ENCODE data around the gene ARHGAP26. TPM values are rescaled to one million over a fixed set of nuclear protein-coding genes. Genes with fewer than 3 reads are reported as not detected.

The ARHGAP26 gene
- total RNA-seq, 1 experiment from 2014 or later = 11.8 TPM

GRCh38 chr5:143134900-143135299 is 364.7 kb downstream of the ARHGAP26 start:
- in situ Hi-C loops (cut with HindIII; ENCODE audit: low pct_unique_long_range_greater_than_20kb, low sequenced_read_pairs) = no loop called here
- DNase-seq (ENCODE audit: low read depth, low spot score) = no peak

DNA sequence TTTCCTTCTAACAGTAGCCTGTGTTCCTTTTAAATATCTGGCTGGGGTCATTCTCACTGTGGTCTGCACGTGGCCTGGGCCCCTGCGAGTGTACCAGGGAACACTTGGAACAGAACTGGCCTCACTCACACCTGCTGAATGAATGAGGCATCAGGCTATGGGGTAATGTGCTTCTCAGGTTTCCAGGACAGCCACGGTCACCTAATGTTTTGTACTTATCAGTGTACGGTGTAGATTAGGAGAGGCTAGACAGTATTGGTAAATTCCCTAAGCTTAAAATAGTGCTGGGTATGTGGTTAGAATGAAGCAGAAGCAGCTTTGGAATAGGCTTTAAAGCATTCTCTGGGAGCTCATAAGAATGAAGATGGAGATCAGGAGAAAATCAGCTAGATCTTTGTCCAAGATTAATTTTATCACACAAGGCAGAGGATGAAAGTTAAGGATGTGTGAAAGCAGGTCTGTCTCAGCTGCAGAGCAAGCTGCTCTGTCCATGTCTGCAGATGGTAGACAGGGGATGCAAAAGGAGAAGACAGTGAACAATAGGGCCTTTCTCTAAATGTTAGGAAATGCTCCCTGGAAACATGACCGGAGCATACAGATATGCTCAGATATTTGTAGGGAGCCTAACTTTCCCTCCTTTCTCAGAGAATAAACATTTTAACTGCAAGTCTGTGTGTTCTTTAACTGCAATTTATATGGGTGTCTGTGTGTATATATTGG is 365.8 kb downstream of the ARHGAP26 start:
- DNase-seq (ENCODE audit: low read depth, low spot score) = peak; percentile 34

DNA sequence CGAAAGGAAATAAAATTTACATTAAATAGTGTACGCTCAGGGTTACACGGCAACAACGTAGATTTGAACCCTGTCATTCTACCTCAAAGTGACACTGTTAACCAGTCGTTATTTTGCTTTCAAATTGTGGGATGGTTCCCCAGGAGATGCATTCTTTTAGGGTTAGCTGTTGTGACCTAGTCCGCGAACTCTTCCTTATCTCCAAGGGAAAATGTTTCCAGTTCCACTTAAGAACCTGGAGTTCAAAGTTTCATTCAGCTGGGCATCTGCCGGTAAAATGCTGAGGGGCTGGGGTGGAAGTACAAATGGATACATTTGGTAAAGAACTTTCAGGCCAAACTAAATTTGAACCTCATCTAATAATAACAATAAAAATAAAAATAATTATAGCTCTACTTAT is 368.7 kb downstream of the ARHGAP26 start:
- in situ Hi-C loops (cut with HindIII; ENCODE audit: low pct_unique_long_range_greater_than_20kb, low sequenced_read_pairs) = no loop called here

More for the DNA sequence above, 365.8 kb downstream of the ARHGAP26 start:
- in situ Hi-C loops (cut with HindIII; ENCODE audit: low pct_unique_long_range_greater_than_20kb, low sequenced_read_pairs) = no loop called here

GRCh38 chr5:143139585-143139984 is 369.4 kb downstream of the ARHGAP26 start:
- in situ Hi-C loops (cut with HindIII; ENCODE audit: low pct_unique_long_range_greater_than_20kb, low sequenced_read_pairs) = no loop called here
- no peak for DNase-seq (ENCODE audit: low read depth, low spot score)

More for the DNA sequence above, 368.7 kb downstream of the ARHGAP26 start:
- no peak for DNase-seq (ENCODE audit: low read depth, low spot score)

DNA sequence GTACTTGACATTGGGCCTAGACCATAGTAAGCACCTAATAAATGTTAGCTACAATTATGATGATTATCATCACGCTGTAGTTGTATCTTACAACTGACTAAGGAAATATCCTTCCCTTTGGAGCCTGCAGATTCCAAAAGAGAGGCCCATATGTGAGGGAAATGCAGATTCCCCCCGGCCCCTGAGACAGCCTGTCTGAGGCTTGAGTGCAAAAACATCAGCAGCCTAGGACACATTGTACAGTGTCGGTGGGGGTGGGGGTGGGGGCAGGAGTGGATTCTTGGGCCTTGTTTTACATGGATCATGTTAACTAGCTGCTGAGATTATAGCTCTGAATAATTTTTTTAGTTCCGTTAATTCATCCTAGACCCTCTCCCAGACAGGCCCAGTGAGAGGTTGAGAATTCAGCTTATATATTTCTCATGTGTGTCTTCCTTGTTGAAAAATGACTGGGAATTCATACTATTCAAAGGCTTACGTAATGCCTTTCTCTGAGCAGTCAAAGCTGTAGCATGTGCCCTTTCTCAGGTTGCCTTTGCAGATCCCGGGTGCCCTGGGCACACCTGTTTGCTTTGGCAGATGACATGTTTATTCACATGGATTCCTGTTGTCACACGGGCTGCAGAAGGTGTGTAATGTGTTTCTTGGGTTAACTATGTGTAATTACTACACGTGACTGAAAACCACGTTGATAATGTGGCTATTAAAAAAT is 370.5 kb downstream of the ARHGAP26 start:
- in situ Hi-C loops (cut with HindIII; ENCODE audit: low pct_unique_long_range_greater_than_20kb, low sequenced_read_pairs) = no loop called here
- DNase-seq (ENCODE audit: low read depth, low spot score) = no peak

DNA sequence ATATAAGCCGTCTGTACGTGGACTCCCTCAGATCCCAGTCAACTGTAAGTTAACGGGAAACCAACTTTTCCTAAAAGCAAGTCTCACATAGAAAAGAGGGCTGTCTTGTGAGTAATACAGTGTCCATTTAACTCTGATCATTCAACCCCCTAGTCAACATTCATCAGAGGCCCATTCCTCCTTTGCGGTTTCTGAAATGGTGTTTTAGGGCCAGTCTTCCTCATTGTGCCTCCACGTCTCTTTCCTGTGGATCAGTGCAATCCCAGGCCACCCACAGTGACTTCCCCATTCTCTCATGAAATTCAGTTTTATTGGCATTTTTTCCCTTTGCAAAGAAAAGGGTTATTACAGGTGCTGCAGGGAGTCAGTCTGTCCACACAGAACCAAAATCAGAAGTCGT is 371.5 kb downstream of the ARHGAP26 start:
- DNase-seq (ENCODE audit: low read depth, low spot score) = no peak
- in situ Hi-C loops (cut with HindIII; ENCODE audit: low pct_unique_long_range_greater_than_20kb, low sequenced_read_pairs) = no loop called here

- no peak for DNase-seq (ENCODE audit: low read depth, low spot score)
- in situ Hi-C loops (cut with HindIII; ENCODE audit: low pct_unique_long_range_greater_than_20kb, low sequenced_read_pairs) = no loop called here
These were observed 372.6 kb downstream of the ARHGAP26 start for GRCh38 chr5:143142596-143143435.

- DNase-seq (ENCODE audit: low read depth, low spot score) = no peak
- in situ Hi-C loops (cut with HindIII; ENCODE audit: low pct_unique_long_range_greater_than_20kb, low sequenced_read_pairs) = no loop called here
These were observed 373.8 kb downstream of the ARHGAP26 start for GRCh38 chr5:143143973-143144372.

DNA sequence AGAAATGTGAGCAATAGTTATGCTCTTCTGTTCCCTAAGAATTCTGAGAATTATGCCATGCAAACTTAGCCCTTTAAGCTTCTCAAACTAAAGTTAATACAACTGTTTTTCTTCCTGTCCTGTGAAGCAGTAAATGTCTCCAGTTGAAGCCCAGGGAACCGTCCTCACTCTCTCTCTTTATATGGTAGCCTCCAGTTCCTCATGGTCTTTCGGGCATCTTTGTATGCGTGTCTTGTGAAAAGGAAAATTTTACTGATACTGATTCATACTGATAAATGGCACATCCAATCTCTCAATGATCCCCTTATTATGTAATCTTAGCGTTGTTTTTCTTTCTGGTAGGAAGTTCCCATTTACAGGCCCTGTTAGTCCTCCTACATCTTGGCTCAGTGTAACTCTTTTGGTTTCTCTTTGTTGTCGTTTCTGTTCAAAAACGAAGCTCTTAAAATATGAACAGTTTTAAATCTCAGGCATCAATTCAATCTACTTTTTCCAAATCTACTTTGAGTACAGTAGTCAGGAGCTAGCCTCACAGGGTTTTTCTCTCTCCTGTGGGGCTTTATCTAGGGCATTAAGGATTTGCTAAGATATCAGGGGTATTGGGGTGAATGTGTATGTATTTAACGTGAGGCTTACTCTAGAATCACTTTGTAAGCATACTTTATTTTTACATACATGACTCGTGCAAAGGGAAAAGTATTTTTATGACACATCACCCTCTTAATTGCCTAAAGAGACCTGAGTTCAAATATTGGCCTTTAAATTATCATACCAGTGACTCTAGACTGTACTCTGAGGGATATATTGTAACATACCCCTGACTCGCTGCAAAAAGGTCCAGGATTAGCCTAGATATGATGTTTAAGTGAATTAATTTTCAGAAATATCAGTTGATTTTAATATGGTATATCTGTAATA is 375.3 kb downstream of the ARHGAP26 start:
- in situ Hi-C loops (cut with HindIII; ENCODE audit: low pct_unique_long_range_greater_than_20kb, low sequenced_read_pairs) = no loop called here
- no peak for DNase-seq (ENCODE audit: low read depth, low spot score)

DNA sequence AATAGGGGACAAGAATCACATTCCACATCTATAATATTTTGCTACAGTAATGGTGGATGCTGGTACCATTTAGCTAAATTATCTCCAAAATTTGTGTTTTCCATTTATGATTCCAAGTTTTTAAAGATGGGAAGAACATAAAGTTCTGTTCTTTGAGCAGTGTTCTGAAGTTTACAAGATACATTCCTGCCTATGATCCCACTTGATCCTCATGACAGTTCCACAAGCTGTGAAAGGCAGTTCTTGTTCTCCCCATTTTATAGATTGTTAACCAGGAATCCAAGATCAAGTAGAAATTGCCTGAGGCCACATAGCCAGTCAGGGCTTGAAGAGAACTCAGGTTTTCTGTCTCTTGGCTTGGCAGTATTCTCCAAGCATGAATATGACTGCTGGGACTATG is 376.0 kb downstream of the ARHGAP26 start:
- peak; percentile 25 for DNase-seq (ENCODE audit: low read depth, low spot score)
- in situ Hi-C loops (cut with HindIII; ENCODE audit: low pct_unique_long_range_greater_than_20kb, low sequenced_read_pairs) = no loop called here

- DNase-seq (ENCODE audit: low read depth, low spot score) = no peak
These were observed 377.2 kb downstream of the ARHGAP26 start for GRCh38 chr5:143147383-143147782.

DNA sequence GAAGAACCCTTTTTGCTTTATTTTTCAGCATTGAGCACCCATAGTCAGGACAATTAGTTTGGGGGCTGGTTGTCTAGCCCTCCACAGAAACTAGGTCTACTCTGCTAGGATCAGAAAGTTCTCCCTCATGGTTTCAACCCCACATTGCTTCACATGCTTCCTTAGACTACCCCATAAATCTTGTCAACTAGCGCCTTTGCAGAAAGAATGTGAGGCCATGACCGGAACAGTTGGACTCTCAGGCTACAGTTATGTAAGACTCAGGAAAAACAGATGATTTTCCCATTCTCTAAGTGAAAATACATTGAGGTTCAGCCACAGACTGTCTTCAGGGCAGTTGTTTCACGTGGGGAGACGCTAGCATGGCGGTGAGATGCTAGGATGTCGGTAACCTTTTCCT is 377.7 kb downstream of the ARHGAP26 start:
- DNase-seq (ENCODE audit: low read depth, low spot score) = no peak
- in situ Hi-C loops (cut with HindIII; ENCODE audit: low pct_unique_long_range_greater_than_20kb, low sequenced_read_pairs) = no loop called here

More at GRCh38 chr5:143147383-143147782, 377.2 kb downstream of the ARHGAP26 start:
- in situ Hi-C loops (cut with HindIII; ENCODE audit: low pct_unique_long_range_greater_than_20kb, low sequenced_read_pairs) = no loop called here

DNA sequence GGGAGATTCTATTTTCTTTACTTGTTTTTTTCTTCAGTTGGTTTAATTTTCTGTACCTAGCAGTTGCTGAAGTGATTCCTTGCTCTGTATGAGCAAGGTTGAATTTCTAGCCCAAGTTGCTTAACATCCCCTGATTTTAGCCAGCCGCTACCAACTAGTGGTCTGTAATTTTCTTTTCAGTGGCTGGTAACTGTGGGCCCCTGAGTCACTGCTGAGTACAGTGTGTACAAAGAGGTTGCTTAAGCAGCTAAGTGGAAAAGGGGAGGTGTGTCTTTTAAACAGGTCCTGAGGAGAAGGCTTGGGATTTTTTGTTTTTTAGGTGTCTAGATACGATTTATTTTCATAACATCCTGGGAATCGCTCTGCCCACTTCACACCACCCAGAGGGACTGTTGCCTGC is 378.6 kb downstream of the ARHGAP26 start:
- DNase-seq (ENCODE audit: low read depth, low spot score) = no peak
- in situ Hi-C loops (cut with HindIII; ENCODE audit: low pct_unique_long_range_greater_than_20kb, low sequenced_read_pairs) = no loop called here

GRCh38 chr5:143149759-143150158 is 379.6 kb downstream of the ARHGAP26 start:
- in situ Hi-C loops (cut with HindIII; ENCODE audit: low pct_unique_long_range_greater_than_20kb, low sequenced_read_pairs) = no loop called here
- DNase-seq (ENCODE audit: low read depth, low spot score) = no peak

GRCh38 chr5:143151056-143151700 is 381.0 kb downstream of the ARHGAP26 start:
- in situ Hi-C loops (cut with HindIII; ENCODE audit: low pct_unique_long_range_greater_than_20kb, low sequenced_read_pairs) = no loop called here
- no peak for DNase-seq (ENCODE audit: low read depth, low spot score)

- in situ Hi-C loops (cut with HindIII; ENCODE audit: low pct_unique_long_range_greater_than_20kb, low sequenced_read_pairs) = no loop called here
- no peak for DNase-seq (ENCODE audit: low read depth, low spot score)
These were observed 382.3 kb downstream of the ARHGAP26 start for GRCh38 chr5:143152445-143152844.

All from SK-MEL-5 (cell line).